Stimulated activated CD4-positive, alpha-beta T cell treated with anti-CD3 and anti-CD28 coated beads, Interleukin-12 subunit alpha, Interleukin-12 subunit beta, amount 100 ng/mL, for 4 hours (primary cell): ENCODE data around the gene ATAT1.

Source experiments
- DNase-seq: peaks from one replicate; pipeline ENCODE4 v3.0.0-alpha.2; 2020

Gene ATAT1

DNA sequence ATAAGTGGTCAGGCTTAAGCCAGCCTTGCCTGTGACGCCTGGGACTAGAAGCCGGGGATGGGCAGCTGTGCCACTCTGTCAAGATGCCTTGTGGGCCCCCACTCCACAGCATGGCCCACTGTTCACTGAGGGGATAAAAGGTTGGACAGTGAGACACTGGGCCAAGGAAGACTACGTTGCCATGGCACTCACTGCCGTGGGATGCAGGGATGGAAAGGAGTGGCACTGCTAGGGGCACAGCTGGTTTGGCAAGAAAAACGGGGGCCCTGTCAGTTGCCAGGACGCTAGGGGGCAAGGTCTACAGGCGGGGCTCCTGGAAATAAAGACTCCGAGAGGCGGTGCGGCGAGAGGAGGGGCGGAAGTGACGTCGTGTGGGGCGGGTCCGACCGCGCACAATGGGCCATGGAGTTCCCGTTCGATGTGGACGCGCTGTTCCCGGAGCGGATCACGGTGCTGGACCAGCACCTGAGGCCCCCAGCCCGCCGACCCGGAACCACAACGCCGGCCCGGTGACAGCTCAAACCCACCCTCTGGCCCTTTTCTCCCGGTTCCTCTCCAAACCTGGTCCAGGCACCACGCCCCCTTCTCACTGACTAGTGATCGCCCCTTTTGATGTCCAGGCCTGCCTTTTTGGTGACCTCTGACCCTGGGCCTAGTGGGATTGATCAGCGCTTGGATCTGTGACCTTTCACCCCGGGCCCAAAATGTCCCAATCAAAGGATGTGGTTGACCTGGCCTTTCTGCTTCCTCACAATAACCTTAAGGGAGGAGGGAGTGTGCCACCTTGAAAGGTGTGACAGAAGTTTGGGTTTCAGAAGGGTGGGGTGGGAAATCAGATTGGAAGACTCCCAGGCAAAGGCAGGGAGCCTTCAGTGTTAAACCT, at the start of gene ATAT1:
ATAT1 (plus strand) TSS at position 391 of the 883 bp plus-strand sequence.
- DNase-seq = peak; percentile 85

DNA sequence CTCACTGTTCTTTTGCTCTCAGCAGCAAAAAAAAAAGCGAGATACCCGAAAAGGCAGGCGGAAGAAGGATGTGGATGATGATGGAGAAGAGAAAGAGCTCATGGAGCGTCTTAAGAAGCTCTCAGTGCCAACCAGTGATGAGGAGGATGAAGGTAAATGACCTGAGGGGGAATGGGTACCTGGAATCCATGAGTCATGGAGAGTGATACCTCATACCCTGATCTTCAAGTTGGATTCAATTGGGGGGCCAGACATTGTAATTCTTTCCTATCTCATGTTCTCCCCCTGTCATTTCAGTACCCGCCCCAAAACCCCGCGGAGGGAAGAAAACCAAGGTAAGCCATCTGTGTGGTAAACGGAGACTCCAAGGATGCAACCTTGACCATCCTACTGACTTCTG, 48.6 kb upstream of the ATAT1 start:
- no peak for DNase-seq

DNA sequence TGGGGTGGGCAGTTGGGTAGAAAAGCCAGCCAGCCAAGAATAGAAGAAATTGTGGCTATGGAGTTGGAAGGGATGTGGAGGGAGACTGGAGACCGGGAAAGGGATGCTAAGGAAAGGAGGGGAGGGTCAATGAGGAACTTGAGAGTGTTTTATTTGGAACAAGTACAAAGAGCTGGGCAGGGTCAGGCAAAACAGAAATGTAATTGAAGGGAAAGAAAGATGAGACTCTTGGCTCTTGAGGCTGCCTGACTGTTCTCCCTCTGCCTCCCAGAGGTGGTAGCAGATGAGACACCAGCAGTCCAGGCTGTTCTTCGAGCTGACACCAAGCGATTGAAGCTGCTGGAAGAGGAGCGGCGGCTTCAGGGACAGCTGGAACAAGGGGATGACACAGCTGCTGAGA, 42.8 kb upstream of the ATAT1 start:
- DNase-seq = no peak

DNA sequence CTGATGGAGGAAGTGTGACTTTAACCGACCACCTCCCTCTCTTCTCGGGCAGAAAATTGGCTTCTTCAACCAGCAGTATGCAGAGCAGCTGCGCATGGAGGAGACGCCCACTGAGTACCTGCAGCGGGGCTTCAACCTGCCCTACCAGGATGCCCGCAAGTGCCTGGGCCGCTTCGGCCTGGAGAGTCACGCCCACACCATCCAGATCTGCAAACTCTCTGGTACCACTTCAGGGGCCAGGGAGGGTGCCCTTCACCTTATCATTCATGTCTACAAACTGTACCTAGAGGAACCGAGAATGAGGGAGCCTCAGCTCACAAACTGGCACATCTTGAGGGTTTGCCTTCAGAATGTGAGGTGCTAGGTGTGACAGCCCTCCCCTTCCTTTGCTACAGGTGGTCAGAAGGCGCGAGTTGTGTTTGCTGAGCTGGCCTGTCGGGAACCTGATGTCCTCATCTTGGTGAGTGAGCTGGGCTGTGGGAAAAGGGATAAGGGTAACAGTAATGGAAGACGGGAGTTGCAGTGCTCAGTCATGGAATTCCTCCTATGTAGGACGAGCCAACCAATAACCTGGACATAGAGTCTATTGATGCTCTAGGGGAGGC, 36.8 kb upstream of the ATAT1 start:
- DNase-seq = no peak

DNA sequence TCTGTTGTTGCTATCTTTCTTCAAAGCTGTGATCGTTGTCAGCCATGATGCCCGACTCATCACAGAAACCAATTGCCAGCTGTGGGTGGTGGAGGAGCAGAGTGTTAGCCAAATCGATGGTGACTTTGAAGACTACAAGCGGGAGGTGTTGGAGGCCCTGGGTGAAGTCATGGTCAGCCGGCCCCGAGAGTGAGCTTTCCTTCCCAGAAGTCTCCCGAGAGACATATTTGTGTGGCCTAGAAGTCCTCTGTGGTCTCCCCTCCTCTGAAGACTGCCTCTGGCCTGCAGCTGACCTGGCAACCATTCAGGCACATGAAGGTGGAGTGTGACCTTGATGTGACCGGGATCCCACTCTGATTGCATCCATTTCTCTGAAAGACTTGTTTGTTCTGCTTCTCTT, 36.2 kb upstream of the ATAT1 start:
- no peak for DNase-seq

DNA sequence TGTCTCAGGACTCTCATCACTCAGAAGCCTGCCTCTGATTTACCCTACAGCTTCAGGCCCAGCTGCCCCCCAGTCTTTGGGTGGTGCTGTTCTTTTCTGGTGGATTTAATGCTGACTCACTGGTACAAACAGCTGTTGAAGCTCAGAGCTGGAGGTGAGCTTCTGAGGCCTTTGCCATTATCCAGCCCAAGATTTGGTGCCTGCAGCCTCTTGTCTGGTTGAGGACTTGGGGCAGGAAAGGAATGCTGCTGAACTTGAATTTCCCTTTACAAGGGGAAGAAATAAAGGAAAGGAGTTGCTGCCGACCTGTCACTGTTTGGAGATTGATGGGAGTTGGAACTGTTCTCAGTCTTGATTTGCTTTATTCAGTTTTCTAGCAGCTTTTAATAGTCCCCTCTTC, 35.7 kb upstream of the ATAT1 start:
- no peak for DNase-seq

DNA sequence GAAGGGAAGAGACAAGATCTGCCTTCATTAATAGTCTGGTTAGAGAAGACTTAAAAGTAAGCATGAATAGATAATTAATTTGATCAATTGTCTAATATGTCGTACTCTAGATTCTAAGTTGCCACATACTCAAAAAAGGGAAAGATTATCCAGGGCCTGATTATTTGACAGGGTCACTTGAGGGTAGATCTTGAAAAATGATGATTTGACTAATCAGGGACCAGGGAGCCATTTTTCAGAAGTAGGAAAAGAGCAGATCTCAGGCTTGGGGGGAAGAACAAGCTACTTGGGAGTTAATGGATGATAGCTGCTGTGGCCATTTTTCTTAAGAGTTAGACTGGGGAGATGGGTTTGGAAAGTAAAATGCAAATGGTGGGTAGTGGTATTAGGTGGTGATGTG, 34.4 kb upstream of the ATAT1 start:
- no peak for DNase-seq

DNA sequence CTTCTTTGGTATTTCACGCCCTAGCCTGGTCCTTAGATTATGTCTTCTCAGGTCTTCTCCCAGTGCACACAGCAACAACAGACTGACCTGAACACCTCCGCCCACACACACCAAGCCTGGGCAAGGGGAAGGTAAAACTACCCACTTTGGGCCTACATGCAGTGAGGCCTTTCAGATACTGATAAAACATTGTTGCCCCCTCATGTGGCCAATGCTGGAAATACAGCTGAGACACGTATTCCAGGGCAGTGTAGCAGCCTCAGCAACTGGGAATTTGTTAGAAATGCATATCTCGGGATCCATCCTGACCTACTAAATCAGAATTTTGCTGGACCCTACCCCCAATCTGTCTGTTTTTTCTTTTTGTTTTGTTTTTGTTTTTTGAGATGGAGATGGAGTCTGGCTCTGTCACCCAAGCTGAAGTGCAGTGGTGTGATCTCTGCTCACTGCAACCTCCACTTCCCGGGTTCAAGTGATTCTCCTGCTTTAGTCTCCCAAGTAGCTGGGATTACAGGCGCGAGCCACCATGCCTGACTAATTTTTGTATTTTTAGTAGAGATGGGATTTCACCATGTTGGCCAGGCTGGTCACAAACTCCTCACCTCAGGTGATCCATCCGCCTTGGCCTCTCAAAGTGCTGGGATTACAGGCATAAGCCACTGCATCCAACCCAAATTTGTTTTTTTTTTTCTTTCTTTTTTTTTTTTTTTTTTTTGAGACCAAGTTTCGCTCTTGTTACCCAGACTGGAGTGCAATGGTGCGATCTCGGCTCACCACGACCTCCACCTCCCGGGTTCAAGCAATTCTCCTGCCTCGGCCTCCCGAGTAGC, 29.1 kb upstream of the ATAT1 start:
- peak; percentile 77 for DNase-seq

DNA sequence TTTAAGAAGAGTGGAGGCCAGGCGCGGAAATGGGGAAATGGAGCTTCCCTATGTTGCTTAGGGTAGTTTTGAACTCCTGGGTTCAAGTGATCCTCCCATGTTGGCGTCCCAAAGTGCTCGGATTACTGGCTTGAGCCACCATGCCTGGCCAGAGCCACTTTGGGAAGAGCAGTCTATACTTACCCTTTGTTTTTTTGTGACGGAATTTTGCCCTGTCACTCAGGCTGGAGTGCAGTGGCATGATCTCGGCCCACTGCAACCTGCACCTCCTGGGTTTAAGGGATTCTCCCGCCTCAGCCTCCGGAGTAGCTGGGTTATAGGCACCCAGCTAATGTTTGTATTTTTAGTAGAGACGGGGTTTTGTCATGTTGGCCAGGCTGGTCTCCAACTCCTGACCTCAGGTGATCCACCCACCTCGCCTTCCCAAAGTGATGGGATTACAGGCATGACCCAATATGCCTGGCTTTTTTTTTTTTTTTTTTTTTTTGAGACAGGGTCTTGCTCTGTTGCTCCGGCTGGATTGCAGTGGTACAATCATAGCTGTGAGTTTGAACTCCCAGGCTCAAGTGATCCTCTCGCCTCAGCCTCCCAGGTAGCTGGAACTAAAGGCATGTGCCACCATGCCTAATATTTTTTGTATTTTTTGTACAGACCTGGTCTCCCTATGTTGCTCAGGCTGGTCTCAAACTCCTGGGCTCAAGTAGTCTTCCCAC, 27.6 kb upstream of the ATAT1 start:
- DNase-seq = no peak

DNA sequence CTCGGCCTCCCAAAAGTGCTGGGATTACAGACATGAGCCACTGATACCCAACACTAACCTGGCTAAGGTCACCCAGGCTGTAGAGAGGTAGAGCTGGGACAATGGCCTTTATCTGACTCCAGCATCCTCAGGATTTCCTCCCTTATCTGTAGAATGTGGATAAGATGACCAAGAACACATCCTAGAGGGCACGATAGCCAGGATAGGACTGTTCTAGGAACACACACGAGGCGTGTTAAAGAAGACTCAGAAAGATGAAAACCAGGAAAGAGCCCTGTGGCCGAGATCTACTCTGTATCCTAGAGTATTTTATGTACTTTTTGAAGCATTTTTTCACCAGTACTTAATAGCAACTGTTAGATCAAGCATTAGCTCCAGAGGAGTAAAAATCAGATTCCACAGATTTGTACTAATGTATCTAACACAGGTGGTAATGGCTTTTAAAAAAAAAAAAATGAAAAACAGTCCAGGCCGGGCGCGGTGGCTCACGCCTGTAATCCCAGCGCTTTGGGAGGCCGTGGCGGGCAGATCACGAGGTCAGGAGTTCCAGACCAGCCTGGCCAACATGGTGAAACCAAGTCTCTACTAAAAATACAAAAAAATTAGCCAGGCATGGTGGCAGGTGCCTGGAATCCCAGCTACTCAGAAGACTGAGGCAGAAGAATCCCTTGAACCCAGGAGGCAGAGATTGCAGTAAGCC, 26.9 kb upstream of the ATAT1 start:
- no peak for DNase-seq

DNA sequence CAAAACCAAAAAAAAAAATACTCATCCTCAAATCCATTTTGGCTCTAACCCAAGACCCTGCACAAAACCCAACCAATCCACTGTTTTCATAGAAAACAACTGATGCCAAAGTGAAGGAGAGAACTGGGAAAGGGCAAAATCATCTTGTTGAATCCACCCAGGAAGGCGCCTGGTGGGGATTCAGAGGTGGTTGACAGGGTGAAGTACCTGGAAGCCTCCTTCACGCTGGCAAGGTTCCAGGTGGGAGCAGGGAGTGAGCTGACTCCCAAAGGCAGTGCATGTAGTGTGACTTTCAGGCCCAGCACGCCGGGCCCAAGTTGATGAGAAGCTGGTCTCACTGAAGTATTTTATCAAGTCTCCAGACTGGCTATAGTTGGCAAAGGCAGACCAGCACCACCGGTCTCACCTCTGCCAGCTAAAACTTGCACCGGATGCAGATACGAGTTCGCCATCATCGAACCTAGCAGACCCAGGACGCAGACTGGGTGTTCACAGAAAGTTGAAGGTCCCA, 26.2 kb upstream of the ATAT1 start:
- no peak for DNase-seq

DNA sequence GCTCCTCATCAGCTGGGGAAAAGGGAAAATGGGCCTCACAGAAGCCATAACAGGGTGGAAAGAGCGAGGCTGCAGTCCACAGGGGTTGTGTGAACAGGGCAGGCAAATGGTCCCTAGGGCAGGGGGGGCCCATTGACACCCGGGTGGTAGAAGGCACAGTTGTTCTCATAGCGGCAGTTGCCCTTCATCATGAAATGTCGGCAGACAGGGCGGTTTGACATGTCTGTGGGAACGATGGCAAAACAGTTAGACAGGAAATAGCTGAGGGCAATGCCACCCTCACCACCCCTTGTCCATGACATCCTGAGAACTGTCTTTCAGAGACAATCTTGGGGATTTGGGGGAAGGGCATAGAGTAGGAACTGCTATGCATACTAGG, 25.2 kb upstream of the ATAT1 start:
- DNase-seq = no peak

DNA sequence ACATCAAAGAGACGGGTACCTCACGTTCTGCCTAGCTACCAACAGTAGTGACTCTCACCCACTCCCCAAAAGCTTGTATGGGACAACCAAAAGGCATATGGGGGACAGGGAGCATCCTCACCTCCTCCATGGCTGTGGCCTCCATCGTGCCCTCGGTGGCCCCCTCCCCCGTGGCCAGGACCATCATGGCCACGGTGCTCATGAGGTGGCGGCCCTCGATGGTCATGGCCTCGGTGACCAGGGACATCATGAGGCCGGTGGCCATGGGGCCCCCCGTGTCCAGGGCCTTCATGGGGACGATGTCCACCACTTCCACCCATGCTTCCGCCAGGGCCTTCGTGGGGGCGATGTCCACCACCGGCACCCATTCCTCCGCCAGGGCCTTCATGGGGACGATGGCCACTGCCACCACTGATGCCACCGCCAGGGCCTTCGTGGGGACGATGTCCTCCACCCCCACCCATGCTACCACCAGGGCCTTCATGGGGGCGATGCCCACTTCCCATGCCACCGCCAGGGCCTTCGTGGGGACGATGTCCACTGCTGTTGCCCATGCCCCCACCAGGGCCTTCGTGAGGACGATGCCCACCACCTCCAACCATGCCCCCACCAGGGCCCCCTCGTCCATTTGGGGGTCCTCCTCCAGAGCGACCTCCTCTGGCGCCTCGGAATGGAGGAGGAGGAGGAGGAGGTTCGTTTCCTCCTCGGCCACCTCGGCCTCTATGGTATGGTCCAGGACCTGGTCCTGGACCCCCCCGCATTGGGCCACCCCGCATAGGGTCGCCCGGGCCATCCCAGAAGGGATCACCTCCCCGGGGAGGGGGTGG, 24.6 kb upstream of the ATAT1 start:
- DNase-seq = no peak

DNA sequence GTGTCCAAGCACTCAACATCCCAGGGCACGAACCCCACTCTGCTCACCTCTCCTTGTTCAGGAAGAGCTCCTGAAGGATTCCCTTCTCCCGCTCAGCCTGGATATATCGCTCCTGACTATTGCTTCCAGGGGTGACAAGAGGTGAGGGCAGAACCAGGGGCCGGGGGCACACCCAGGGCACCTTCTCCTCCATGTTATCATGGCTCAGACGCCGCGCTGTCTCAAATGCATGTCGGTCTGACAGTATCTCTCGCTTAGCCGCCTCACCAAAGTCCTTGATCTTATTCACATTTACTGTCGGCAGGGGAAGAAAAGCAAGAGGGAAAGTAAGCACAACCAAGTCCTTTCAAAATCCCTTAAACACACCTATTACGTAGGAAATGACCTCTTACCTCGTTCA, 22.7 kb upstream of the ATAT1 start:
- DNase-seq = no peak

DNA sequence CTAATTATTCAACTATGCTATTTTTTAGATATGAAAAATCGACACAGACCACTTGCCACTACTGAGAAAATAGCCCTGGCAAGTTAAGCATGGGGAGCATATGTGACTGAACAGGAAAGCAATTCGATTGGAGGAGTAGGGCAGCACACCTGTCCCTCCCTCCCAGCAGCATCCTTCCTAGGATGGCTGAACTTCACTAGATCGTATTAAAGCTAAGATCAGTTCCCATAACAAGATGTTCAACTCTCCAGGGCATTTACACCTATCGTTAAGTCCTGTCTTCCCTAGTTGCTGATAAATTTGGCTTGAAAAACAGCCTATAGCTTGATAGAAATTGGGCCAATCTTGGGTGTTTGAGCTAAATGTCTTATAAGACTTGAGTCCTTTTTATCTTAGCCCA, 16.6 kb upstream of the ATAT1 start:
- DNase-seq = no peak

DNA sequence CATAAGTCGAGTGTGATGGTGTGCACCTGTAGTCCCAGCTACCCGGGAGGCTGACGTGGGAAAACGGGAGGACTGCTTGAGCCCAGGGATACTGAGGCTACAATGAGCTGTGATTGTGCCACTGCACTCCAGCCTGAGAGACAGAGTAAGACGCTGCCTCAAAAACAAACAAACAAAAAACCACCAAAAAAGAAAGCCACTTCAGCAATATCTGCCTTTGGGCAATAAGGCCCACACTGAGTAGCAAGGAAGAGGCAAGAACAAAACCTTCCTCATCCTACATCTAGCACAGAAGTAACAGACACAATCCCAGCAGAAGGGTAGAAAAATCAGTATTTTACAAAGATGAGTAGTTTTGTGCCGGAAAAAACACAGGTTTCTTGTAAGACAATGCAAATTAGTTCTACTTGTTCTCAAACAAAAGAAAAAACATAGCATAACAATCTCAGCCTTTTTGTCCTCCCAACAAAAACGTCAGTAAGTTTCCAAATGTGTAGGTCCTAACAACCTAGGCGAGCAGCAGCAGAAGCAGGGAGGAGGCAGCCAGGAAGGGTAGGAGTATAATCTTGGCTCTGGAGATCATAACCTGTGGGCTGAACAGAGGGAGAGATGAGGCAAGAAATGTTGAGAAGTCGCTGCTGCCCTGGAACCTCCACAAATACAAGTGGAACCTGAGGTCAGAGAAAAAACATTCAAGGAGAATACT, 15.4 kb upstream of the ATAT1 start:
- no peak for DNase-seq

DNA sequence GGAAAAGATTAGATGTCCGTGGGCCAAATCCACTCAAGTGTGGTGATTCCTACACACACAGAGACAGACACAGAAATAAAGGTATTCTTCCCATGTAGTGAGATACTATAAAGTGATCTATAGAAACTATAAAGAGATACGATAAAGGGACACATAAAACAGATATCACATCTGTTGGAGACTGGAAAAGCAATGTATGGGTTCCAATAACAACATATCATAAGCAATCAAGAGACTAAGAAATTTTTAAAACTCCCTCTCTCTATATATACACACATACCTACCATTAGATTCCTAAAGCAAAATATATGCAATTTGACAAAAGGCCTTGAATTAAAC, 14.8 kb upstream of the ATAT1 start:
- no peak for DNase-seq

DNA sequence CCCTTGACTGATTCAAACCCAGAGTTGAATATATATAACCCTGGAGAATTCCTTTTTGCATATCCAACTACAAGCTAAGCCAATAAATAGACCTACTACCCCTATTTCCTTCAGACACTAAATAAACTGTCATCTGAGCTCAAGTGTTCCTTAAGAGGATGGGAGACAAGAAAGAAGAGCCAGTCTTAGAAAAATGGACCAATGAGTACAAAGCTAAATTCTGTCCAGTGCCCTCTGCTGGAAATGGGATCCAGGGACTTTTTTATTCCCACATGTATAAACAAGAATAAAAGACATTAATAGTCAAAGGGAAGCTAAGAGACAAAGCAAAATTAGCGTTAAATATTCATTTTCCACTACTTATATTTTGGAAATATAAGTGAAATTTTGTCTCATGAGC, 14.5 kb upstream of the ATAT1 start:
- no peak for DNase-seq

DNA sequence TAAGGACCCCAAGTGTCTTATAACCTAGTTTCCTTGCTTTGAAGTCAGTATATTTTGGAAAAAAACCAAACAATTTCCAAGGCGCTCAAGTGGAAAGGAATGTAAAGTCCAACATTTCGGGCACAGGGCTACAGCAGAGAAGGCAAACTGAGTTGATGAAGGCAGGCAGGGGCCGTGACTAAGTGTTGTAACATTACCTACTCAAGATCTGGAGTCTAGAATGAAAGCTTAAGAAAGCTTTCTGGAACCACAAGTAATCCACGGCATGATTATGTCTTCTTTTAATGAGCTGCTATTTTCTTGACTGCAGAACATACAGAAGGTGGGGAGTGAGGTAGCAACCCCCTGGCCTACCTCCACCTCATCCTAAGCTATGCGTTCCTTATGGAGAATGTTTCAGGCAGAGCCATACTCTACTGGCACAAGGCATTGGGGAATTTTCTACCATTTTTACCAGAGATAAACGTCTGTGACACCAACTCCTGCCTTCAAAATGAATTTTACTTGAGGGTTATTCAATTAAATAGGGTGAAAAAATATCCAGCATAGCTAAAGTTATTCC, 13.9 kb upstream of the ATAT1 start:
- DNase-seq = no peak

DNA sequence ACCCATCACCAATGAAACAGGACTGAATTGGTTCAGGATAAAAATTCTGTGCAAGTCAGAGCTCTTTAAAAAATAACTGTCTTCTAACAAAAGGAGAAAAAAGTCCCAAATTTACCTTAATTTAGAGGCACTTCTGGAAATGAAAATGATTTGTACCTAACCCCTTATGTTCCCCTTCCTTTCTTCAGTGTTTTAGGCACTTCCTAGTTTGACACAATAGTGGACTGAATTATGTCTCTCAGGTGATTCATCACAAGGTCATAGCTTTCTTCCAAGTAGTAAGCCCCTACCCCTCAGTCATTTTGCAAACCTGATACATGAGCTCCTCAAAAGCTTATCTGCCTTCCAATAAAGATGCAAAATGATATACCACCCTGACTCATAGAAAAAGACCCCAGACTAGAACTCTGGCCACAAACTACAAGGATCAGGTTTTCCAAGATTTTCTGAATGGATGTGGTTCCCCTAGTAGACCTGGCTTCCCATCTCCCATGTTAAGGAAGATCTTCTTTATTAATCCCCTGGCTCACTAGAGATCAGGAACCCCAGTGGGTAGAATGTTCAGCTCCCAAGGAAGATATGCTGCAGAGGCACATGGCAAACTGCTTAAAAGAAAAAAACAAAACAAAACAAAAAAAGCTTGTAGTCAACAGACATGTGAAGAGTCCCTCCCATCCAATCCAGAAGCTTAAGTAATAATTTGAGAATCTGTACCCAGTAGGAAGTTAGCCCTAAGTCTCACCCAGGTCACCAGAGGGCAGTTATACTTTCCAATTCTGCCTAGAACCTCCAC, 13.2 kb upstream of the ATAT1 start:
- DNase-seq = no peak
